Coronary artery (tissue), 2 donors: Measurements from ENCODE around the gene POU6F1.

Experiments
- DNase-seq: peaks from one replicate; pipeline ENCODE4 v3.0.0-alpha.2; 2017; ENCODE audit warnings: low spot score
- H3K27ac ChIP-seq, 2 donors: fragments of 200-600 bp; sonication (generic); one replicate each; pipeline ENCODE4 v1.5.1; 2016 to 2019
- H3K4me3 ChIP-seq: fragments of 200-600 bp; sonication (generic); 2 replicates; pipeline ENCODE4 v1.5.1; 2016; ENCODE audit warnings: mild to moderate bottlenecking, moderate library complexity
- CTCF ChIP-seq: fragments of 200-600 bp; sonication (generic); IDR thresholded peaks from one replicate; pipeline ENCODE4 v1.5.1; 2019; ENCODE audit warnings: antibody characterized with exemption

The POU6F1 gene

GRCh38 chr12:51147309-51147708 is 70.6 kb downstream of the POU6F1 start:
- TF ChIP-seq CTCF, result no peak
- Histone ChIP-seq H3K27ac (no peak overlapping the region), H3K4me3 (no peak overlapping the region)
- DNase-seq, result no peak

GRCh38 chr12:51139292-51139844 is 78.5 kb downstream of the POU6F1 start:
- Histone ChIP-seq H3K4me3 (no peak overlapping the region), H3K27ac (no peak overlapping the region)
- TF ChIP-seq CTCF, result no peak
- DNase-seq, result no peak
